Measurements from ENCODE around the gene NEXMIF.

DNA sequence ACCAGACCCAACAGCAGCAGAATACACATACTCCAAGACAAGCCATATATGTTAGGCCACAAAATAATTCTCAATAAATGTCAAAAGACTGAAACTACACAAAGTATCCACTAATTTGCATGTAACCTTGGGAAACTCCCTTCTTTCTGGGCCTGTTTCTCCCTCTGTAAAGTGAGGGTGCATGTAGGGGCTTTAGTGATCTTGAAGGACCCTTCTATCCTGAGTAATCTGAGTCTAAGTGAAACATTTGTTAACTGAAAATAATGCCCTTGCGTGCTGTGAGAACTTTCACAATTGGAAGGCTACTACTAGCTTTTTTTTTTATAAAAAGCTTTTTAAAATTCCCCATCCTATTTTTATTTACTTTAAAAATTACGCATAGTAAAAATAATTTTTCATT is 125.2 kb downstream of the NEXMIF start:
- no peak for TF ChIP-seq EZH2phosphoT487 (IDR thresholded peaks at IDR 0.05; ENCODE audit: borderline replicate concordance)
- TF ChIP-seq, protein P1, sequence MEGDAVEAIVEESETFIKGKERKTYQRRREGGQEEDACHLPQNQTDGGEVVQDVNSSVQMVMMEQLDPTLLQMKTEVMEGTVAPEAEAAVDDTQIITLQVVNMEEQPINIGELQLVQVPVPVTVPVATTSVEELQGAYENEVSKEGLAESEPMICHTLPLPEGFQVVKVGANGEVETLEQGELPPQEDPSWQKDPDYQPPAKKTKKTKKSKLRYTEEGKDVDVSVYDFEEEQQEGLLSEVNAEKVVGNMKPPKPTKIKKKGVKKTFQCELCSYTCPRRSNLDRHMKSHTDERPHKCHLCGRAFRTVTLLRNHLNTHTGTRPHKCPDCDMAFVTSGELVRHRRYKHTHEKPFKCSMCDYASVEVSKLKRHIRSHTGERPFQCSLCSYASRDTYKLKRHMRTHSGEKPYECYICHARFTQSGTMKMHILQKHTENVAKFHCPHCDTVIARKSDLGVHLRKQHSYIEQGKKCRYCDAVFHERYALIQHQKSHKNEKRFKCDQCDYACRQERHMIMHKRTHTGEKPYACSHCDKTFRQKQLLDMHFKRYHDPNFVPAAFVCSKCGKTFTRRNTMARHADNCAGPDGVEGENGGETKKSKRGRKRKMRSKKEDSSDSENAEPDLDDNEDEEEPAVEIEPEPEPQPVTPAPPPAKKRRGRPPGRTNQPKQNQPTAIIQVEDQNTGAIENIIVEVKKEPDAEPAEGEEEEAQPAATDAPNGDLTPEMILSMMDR (conservative IDR thresholded peaks at IDR 0.05; ENCODE audit: low read length) = no peak
